Measurements from ENCODE around the gene KRT83.

KRT83 gene

GRCh38 chr12:52327052-52327829, 6.0 kb upstream of the KRT83 start:
- peak; percentile 84 for DNase-seq (ENCODE audit: extremely low read depth, low read depth)
- TF ChIP-seq CTCF (IDR thresholded peaks at IDR 0.05; ENCODE audit: low read depth, low read length, missing control alignments), result peak; percentile 97
- no peak overlapping the region for H3K4me3 ChIP-seq (replicated peaks; ENCODE audit: low read depth, low read length)

- H3K4me3 ChIP-seq (replicated peaks; ENCODE audit: low read depth, low read length), result no peak overlapping the region
- no peak for TF ChIP-seq CTCF (IDR thresholded peaks at IDR 0.05; ENCODE audit: low read depth, low read length, missing control alignments)
- no peak for DNase-seq (ENCODE audit: extremely low read depth, low read depth)
Measured at GRCh38 chr12:52324153-52324444, 2.9 kb upstream of the KRT83 start.

- no peak for DNase-seq (ENCODE audit: extremely low read depth, low read depth)
- TF ChIP-seq CTCF (IDR thresholded peaks at IDR 0.05; ENCODE audit: low read depth, low read length, missing control alignments), result no peak
- no peak overlapping the region for H3K4me3 ChIP-seq (replicated peaks; ENCODE audit: low read depth, low read length)
Measured at GRCh38 chr12:52323416-52324152, 2.4 kb upstream of the KRT83 start.

GRCh38 chr12:52323001-52323400, 1.8 kb upstream of the KRT83 start:
- TF ChIP-seq CTCF (IDR thresholded peaks at IDR 0.05; ENCODE audit: low read depth, low read length, missing control alignments), result no peak
- no peak overlapping the region for H3K4me3 ChIP-seq (replicated peaks; ENCODE audit: low read depth, low read length)
- DNase-seq (ENCODE audit: extremely low read depth, low read depth), result no peak

- TF ChIP-seq CTCF (IDR thresholded peaks at IDR 0.05; ENCODE audit: low read depth, low read length, missing control alignments), result no peak
- H3K4me3 ChIP-seq (replicated peaks; ENCODE audit: low read depth, low read length), result no peak overlapping the region
- no peak for DNase-seq (ENCODE audit: extremely low read depth, low read depth)
Measured at GRCh38 chr12:52322069-52322468, 871 bp upstream of the KRT83 start.

GRCh38 chr12:52321418-52321817, 220 bp upstream of the KRT83 start:
- no peak for TF ChIP-seq CTCF (IDR thresholded peaks at IDR 0.05; ENCODE audit: low read depth, low read length, missing control alignments)
- H3K4me3 ChIP-seq (replicated peaks; ENCODE audit: low read depth, low read length), result no peak overlapping the region
- DNase-seq (ENCODE audit: extremely low read depth, low read depth), result no peak

Measured in HFF-Myc (cell line).